22Rv1 (cell line): Measurements from ENCODE around the gene IL1B.

Experiments used
- CTCF ChIP-seq: fragments of 450-650 bp; IDR thresholded peaks from 2 replicates; pipeline ENCODE4 v1.5.1; 2017; ENCODE audit warnings: mild to moderate bottlenecking
- ZFX ChIP-seq: fragments of 450-650 bp; IDR thresholded peaks from 2 replicates; pipeline ENCODE4 v1.6.1; 2017; ENCODE audit warnings: antibody characterized with exemption, borderline replicate concordance

DNA sequence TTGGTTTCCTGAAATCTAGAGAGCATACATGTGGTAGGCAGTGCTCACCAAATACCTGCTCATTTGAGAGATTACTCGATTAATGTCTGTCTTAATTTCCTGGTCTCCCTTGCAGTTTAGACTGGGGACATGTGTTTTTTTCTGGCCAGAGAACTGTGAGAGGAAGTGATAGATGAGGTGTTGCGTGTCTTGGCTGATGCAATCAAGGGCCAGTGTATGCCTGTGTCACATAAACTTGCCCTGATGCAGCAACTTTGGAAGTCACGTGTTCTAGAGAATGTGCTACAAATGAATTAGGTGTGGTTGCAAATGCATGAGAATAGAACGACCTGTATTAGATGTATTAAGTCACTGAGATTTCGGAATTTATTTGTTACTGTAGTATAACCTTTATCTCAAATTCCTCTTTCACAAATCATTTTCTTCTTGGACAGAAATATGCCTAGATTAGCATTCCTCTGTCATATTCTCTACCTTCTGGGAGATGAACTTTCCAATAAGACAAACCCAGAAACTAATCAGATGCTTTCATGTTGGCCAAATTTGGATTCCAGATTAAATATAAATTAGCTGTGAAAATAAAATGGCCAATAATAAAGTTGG, 42.3 kb downstream of the IL1B start:
- no peak for TF ChIP-seq CTCF
- no peak for TF ChIP-seq ZFX
